HEK293 (cell line): Measurements from ENCODE around the gene MRPL17.

Experiments
- PATZ1 ChIP-seq: fragments of 450-650 bp; formaldehyde crosslinking; IDR thresholded peaks from 2 replicates; pipeline ENCODE4 v1.5.1; 2016; ENCODE audit warnings: missing biosample characterization, missing genetic modification characterization
- PRDM10 ChIP-seq: fragments of 450-650 bp; formaldehyde crosslinking; IDR thresholded peaks from 2 replicates; pipeline ENCODE4 v1.5.1; 2016; ENCODE audit warnings: missing biosample characterization, missing genetic modification characterization
- SP3 ChIP-seq: fragments of 450-650 bp; formaldehyde crosslinking; IDR thresholded peaks from 2 replicates; pipeline ENCODE4 v1.5.1; 2016; ENCODE audit warnings: missing biosample characterization, missing genetic modification characterization
- SP7 ChIP-seq: fragments of 450-650 bp; formaldehyde crosslinking; IDR thresholded peaks from 2 replicates; pipeline ENCODE4 v1.5.1; 2016; ENCODE audit warnings: missing biosample characterization, missing genetic modification characterization
- ZBTB17 ChIP-seq: fragments of 450-650 bp; formaldehyde crosslinking; IDR thresholded peaks from 2 replicates; pipeline ENCODE4 v1.5.1; 2016; ENCODE audit warnings: missing biosample characterization, missing genetic modification characterization
- ZBTB20 ChIP-seq: fragments of 450-650 bp; formaldehyde crosslinking; IDR thresholded peaks from 2 replicates; pipeline ENCODE4 v1.5.1; 2016; ENCODE audit warnings: missing biosample characterization, missing genetic modification characterization
- ZBTB48 ChIP-seq: fragments of 450-650 bp; formaldehyde crosslinking; IDR thresholded peaks from 2 replicates; pipeline ENCODE4 v1.5.1; 2016; ENCODE audit warnings: missing biosample characterization, missing genetic modification characterization
- ZBTB49 ChIP-seq: fragments of 450-650 bp; formaldehyde crosslinking; IDR thresholded peaks from 2 replicates; pipeline ENCODE4 v1.5.1; 2016; ENCODE audit warnings: missing biosample characterization, missing genetic modification characterization, low read depth
- ZBTB6 ChIP-seq: fragments of 450-650 bp; formaldehyde crosslinking; IDR thresholded peaks from 2 replicates; pipeline ENCODE4 v1.5.1; 2017; ENCODE audit warnings: missing biosample characterization, missing genetic modification characterization
- ZBTB8A ChIP-seq: fragments of 450-650 bp; formaldehyde crosslinking; IDR thresholded peaks from 2 replicates; pipeline ENCODE4 v1.5.1; 2016; ENCODE audit warnings: missing biosample characterization, missing genetic modification characterization
- ZEB2 ChIP-seq: fragments of 450-650 bp; formaldehyde crosslinking; IDR thresholded peaks from 2 replicates; pipeline ENCODE4 v1.5.1; 2016; ENCODE audit warnings: missing biosample characterization, missing genetic modification characterization
- ZFP41 ChIP-seq: fragments of 450-650 bp; formaldehyde crosslinking; IDR thresholded peaks from 2 replicates; pipeline ENCODE4 v1.5.1; 2016; ENCODE audit warnings: missing biosample characterization, missing genetic modification characterization, borderline replicate concordance
- ZNF10 ChIP-seq: fragments of 450-650 bp; formaldehyde crosslinking; IDR thresholded peaks from 2 replicates; pipeline ENCODE4 v1.5.1; 2017; ENCODE audit warnings: missing biosample characterization, missing genetic modification characterization
- ZNF112 ChIP-seq: fragments of 450-650 bp; formaldehyde crosslinking; IDR thresholded peaks from 2 replicates; pipeline ENCODE4 v1.5.0; 2017; ENCODE audit warnings: missing biosample characterization, missing genetic modification characterization
- ZNF157 ChIP-seq: fragments of 450-650 bp; formaldehyde crosslinking; IDR thresholded peaks from 2 replicates; pipeline ENCODE4 v1.5.1; 2016; ENCODE audit warnings: missing biosample characterization, missing genetic modification characterization
- ZNF391 ChIP-seq: fragments of 450-650 bp; formaldehyde crosslinking; IDR thresholded peaks from 2 replicates; pipeline ENCODE4 v1.5.1; 2016; ENCODE audit warnings: low read depth, missing biosample characterization, missing genetic modification characterization, borderline replicate concordance
- ZNF394 ChIP-seq: fragments of 450-650 bp; formaldehyde crosslinking; IDR thresholded peaks from 2 replicates; pipeline ENCODE4 v1.5.1; 2016; ENCODE audit warnings: missing biosample characterization, missing genetic modification characterization, mild to moderate bottlenecking, moderate library complexity, borderline replicate concordance
- ZNF501 ChIP-seq: fragments of 450-650 bp; formaldehyde crosslinking; IDR thresholded peaks from 2 replicates; pipeline ENCODE4 v1.5.1; 2016; ENCODE audit warnings: missing biosample characterization, missing genetic modification characterization
- ZNF600 ChIP-seq: fragments of 450-650 bp; formaldehyde crosslinking; IDR thresholded peaks from 2 replicates; pipeline ENCODE4 v1.5.1; 2016; ENCODE audit warnings: missing biosample characterization, missing genetic modification characterization
- ZNF701 ChIP-seq: fragments of 450-650 bp; formaldehyde crosslinking; IDR thresholded peaks from 2 replicates; pipeline ENCODE4 v1.5.1; 2016; ENCODE audit warnings: missing biosample characterization, missing genetic modification characterization
- ZNF707 ChIP-seq: fragments of 450-650 bp; formaldehyde crosslinking; IDR thresholded peaks from 2 replicates; pipeline ENCODE4 v1.5.1; 2016; ENCODE audit warnings: missing biosample characterization, missing genetic modification characterization
- ZSCAN30 ChIP-seq: fragments of 450-650 bp; IDR thresholded peaks from 2 replicates; pipeline ENCODE4 v1.5.1; 2018; ENCODE audit warnings: missing biosample characterization, mild to moderate bottlenecking, missing genetic modification characterization, moderate library complexity
- TF ChIP-seq, protein P1 (sequence below): fragments of 450-650 bp; formaldehyde crosslinking; IDR thresholded peaks from 2 replicates; pipeline ENCODE4 v1.5.1; 2016; ENCODE audit warnings: missing biosample characterization, missing genetic modification characterization
- TF ChIP-seq, protein P2 (sequence below): sonication (generic); formaldehyde crosslinking; IDR thresholded peaks from 2 replicates; pipeline ENCODE4 v1.8.1; 2022; ENCODE audit warnings: mild to moderate bottlenecking, moderate library complexity, missing genetic modification reagents

Gene MRPL17

GRCh38 chr11:6682936-6683861 lies at the start of gene MRPL17 (continued):
- TF ChIP-seq PRDM10 (tag by site-specific recombination), result 0 out of 2 replicates have a peak, but pooled peaks have one; percentile 13
- peak; percentile 61 for TF ChIP-seq ZEB2 (tag by site-specific recombination)
- no peak for TF ChIP-seq ZBTB49 (tag by site-specific recombination)
- peak; percentile 72 for TF ChIP-seq SP3
- TF ChIP-seq ZBTB48, result peak; percentile 75
- TF ChIP-seq, protein P1, sequence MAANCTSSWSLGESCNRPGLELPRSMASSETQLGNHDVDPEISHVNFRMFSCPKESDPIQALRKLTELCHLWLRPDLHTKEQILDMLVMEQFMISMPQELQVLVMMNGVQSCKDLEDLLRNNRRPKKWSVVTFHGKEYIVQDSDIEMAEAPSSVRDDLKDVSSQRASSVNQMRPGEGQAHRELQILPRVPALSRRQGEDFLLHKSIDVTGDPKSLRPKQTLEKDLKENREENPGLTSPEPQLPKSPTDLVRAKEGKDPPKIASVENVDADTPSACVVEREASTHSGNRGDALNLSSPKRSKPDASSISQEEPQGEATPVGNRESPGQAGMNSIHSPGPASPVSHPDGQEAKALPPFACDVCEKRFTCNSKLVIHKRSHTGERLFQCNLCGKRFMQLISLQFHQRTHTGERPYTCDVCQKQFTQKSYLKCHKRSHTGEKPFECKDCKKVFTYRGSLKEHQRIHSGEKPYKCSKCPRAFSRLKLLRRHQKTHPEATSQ (tag by site-specific recombination), result peak; percentile 19; the same call in 1 of the 2 replicates
- 0 out of 2 replicates have a peak, but pooled peaks have one; percentile 5 for TF ChIP-seq ZSCAN30 (tag by site-specific recombination)
- peak; percentile 88 for TF ChIP-seq ZBTB6
- TF ChIP-seq ZNF391 (tag by site-specific recombination), result peak; percentile 45; the same call in 1 of the 2 replicates
- TF ChIP-seq ZNF707, result no peak
- TF ChIP-seq ZFP41 (tag by site-specific recombination), result no peak
- peak; percentile 98 for TF ChIP-seq ZBTB8A (tag by site-specific recombination)
- TF ChIP-seq PATZ1 (tag by site-specific recombination), result 0 out of 2 replicates have a peak, but pooled peaks have one; percentile 30
- TF ChIP-seq ZNF112, result no peak
- no peak for TF ChIP-seq ZNF157
- TF ChIP-seq ZNF701, result no peak
- TF ChIP-seq ZBTB20 (tag by site-specific recombination), result no peak; the same call in 1 of the 2 replicates
- TF ChIP-seq, protein P2, sequence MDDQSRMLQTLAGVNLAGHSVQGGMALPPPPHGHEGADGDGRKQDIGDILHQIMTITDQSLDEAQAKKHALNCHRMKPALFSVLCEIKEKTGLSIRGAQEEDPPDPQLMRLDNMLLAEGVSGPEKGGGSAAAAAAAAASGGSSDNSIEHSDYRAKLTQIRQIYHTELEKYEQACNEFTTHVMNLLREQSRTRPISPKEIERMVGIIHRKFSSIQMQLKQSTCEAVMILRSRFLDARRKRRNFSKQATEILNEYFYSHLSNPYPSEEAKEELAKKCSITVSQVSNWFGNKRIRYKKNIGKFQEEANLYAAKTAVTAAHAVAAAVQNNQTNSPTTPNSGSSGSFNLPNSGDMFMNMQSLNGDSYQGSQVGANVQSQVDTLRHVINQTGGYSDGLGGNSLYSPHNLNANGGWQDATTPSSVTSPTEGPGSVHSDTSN (CRISPR knock-in tag), result peak; percentile 76; the same call in 1 of the 2 replicates
- no peak for TF ChIP-seq ZNF10 (tag by site-specific recombination)
- TF ChIP-seq ZNF600 (tag by site-specific recombination), result peak; percentile 11; the same call in 1 of the 2 replicates
- peak; percentile 53; the same call in 1 of the 2 replicates for TF ChIP-seq SP7
- TF ChIP-seq ZNF394 (tag by site-specific recombination), result 0 out of 2 replicates have a peak, but pooled peaks have one; percentile 25
- TF ChIP-seq ZBTB17 (tag by site-specific recombination), result peak; percentile 82
- TF ChIP-seq ZNF501, result peak; percentile 93
